ENCODE data around the gene KCNJ1. TPM values are rescaled to one million over a fixed set of nuclear protein-coding genes. Genes with fewer than 3 reads are reported as not detected.

The KCNJ1 gene
- total RNA-seq, 1 experiment from 2014 or later: not detected

- Histone ChIP-seq H3K36me3 (no peaks in the 10 kb centered on the region), H3K27ac (peak overlapping the region; percentile 31), H3K27me3 (no peaks in the 10 kb centered on the region), H3K9me3 (replicated peaks) (no peaks in the 10 kb centered on the region), H3K4me1 (peaks cover 11% of the 10 kb centered on the region; the same call in 1 of the 2 replicates), H3K4me3 (peak overlapping the region; percentile 19)
- no peak for DNase-seq
These were observed 77.5 kb downstream of the KCNJ1 start for GRCh38 chr11:128789497-128790150.

Other genes with a start within 250 kb of the KCNJ1 start
- gene FLI1, start 173.2 kb downstream of the KCNJ1 start, total RNA-seq (2014; rRNA removed; shearing (Covaris generic)): 3.2 and 4.1 TPM in 2 replicates
- gene KCNJ5, start 24.1 kb upstream of the KCNJ1 start, total RNA-seq (2014; rRNA removed; shearing (Covaris generic)): 3.1 and 3.2 TPM in 2 replicates
- 0.03 TPM in 1 of 2 replicates, not detected in the other for gene TP53AIP1, start 75.6 kb upstream of the KCNJ1 start, total RNA-seq (2014; rRNA removed; shearing (Covaris generic))

All from SJCRH30 (cell line).